Naive B cell (primary cell): ENCODE measurements around the gene SH2D3A. TPM values are rescaled to one million over a fixed set of nuclear protein-coding genes. Genes with fewer than 3 reads are reported as not detected.

Experiments used
- ATAC-seq, 2 donors: fragments of 150-1000 bp; cut with Tn5 transposase; 2 replicates each; pipeline ENCODE4 v1.10.0; 2021; ENCODE audit warnings: low read depth in 2 of 2, mild to moderate bottlenecking in 2 of 2, moderate library complexity in 2 of 2
- DNase-seq: peaks from one replicate; pipeline ENCODE4 v3.0.0; 2022
- H3K27ac Mint-ChIP-seq, 6 donors: one replicate each; pipeline ENCODE4 v1.8.0; 2020 to 2022; ENCODE audit warnings: mild to moderate bottlenecking in 6 of 6, mixed read lengths in 6 of 6, moderate library complexity in 5 of 6, inconsistent platforms in 2 of 6
- H3K27me3 Mint-ChIP-seq, 3 donors: one replicate each; pipeline ENCODE4 v1.8.0; 2021 to 2022; ENCODE audit warnings: mixed read lengths in 3 of 3, mild to moderate bottlenecking in 1 of 3
- H3K36me3 Mint-ChIP-seq, 2 donors: one replicate each; pipeline ENCODE4 v1.8.0; 2020 to 2022; ENCODE audit warnings: mixed read lengths in 2 of 2, inconsistent platforms in 1 of 2, mild to moderate bottlenecking in 1 of 2
- H3K4me1 Mint-ChIP-seq, 3 donors: one replicate each; pipeline ENCODE4 v1.8.0; 2020 to 2022; ENCODE audit warnings: mixed read lengths in 3 of 3, inconsistent platforms in 1 of 3, mild to moderate bottlenecking in 1 of 3, moderate library complexity in 1 of 3
- H3K4me3 Mint-ChIP-seq, 8 donors: one replicate each; pipeline ENCODE4 v1.8.0; 2020 to 2022; ENCODE audit warnings: mild to moderate bottlenecking in 8 of 8, mixed read lengths in 8 of 8, moderate library complexity in 8 of 8, inconsistent platforms in 2 of 8
- H3K9me3 Mint-ChIP-seq, 7 donors: one replicate each; pipeline ENCODE4 v1.8.0; 2020 to 2022; ENCODE audit warnings: mixed read lengths in 7 of 7, mild to moderate bottlenecking in 5 of 7, inconsistent platforms in 2 of 7, moderate library complexity in 1 of 7
- polyA plus RNA-seq, 6 donors: library from polyadenylated mRNA; unstranded; fragments of 300-500 nt; fragmentation: Illumina TruSeq; gene quantifications; one replicate each; pipeline ENCODE4 v1.2.3, GENCODE V29; 2021; ENCODE audit warnings: low read depth in 6 of 6

The SH2D3A gene
- polyA plus RNA-seq, 6 donors from 2014 or later = 7.5 to 39.5 (median 22.3) TPM

DNA sequence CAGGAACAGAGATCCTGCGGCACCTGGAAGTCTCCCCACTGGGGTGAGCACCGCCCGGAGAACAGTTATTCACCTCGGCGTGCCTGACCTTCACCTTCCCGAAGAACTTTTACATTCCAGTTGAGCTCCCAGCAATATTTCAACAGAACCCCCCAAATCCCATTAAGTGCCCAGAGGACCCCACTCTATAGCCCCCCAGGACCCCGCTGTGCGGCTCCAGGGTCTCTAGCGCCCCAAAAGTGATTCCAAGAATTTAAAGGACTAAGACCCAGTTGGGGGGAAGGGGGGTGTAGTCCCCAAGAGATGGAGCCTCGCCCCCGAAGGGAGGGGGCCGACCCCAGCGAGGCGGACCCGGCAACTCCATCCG, 30.3 kb downstream of the SH2D3A start:
- DNase-seq = no peak
- peaks cover 22 to 47% (median 41%) of the 10 kb centered on the region in 3 donors for H3K4me1 Mint-ChIP-seq
- H3K36me3 Mint-ChIP-seq = peaks cover 0 to 9% of the 10 kb centered on the region in 2 donors
- ATAC-seq = no peak
- peak overlapping the region; percentile 89 to 99 (median 98) for H3K4me3 Mint-ChIP-seq
- H3K27me3 Mint-ChIP-seq = no peaks in the 10 kb centered on the region
- peak overlapping the region; percentile 78 to 98 (median 96) for H3K27ac Mint-ChIP-seq
- no peaks in the 10 kb centered on the region for H3K9me3 Mint-ChIP-seq

DNA sequence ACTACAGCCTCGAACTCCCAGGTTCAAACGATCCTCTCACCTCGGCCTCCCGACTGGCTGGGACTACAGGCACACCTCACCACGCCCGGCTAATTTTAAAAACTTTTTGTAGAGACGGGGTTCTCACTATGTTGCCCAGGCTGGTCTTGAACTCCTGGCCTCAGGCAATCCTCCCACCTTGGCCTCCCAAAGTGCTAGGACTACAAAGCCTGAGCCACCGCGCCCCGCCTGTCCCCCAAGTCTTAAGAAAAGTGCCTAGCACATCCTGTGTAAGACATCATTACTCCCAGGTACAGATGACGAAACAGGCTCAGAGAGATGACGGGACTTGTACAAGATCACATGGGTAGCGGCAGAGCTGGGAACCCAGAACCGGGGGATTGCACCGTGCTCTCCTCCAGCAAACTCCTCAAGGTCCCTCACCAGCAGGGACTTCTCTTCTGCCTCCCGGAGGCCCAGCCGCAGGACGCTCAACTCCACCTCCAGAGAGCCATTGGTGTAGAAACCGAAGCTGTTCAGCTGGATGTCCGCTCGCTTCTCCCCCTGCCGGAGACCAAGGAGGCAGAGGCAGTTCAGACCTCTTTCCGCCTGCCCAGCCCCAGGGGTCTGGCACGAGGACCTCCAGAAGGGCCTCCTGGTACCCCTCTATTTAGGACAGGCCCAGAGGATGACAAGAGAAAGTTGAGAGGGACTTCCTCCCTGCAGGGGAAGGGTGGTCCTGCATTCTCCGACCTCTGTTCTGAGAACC, 30.9 kb downstream of the SH2D3A start:
- peak overlapping the region; percentile 78 to 98 (median 96) for H3K27ac Mint-ChIP-seq
- peak; percentile 60 for DNase-seq
- peak overlapping the region; percentile 89 to 99 (median 98) for H3K4me3 Mint-ChIP-seq
- peaks cover 0 to 9% of the 10 kb centered on the region in 2 donors for H3K36me3 Mint-ChIP-seq
- no peaks in the 10 kb centered on the region for H3K27me3 Mint-ChIP-seq
- no peaks in the 10 kb centered on the region for H3K9me3 Mint-ChIP-seq
- H3K4me1 Mint-ChIP-seq = peaks cover 22 to 41% (median 40%) of the 10 kb centered on the region in 3 donors
- ATAC-seq = peak; percentile 5 to 9

DNA sequence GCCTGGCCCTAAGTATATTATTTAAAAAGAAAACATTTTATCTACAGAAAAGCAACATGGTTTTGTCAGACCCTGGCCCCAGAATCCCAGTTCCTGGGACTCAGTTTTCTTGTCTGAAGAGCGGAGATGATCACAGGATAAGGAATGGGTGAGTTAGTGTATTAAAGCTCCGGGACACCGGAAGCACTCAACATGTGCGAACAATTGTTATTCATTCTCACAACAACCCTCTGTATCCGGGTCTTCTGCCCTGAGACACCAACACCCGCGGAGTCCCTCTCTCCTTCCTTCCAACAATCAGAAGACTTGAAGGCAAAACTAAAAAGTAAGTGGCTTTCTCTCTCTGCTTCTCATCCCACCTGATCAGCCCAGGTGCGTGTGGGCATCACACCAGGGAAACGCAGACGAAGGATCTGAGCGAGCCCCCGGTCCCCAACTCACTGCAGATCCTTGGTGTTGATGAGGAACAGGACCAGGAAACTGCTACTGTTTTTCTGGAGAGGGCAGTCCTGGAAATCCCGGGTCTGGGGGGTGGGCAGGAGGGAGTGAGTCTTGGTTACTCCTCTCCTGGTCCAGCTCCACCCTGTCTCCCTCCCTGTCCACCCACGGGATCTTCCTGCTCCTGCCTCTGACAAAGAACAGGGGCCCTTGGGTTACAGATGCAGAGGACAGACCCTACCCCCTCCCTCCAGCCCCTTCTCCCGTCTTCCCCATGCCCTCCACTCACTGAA, 31.9 kb downstream of the SH2D3A start:
- H3K36me3 Mint-ChIP-seq = peaks cover 0 to 9% of the 10 kb centered on the region in 2 donors
- H3K27ac Mint-ChIP-seq = peak overlapping the region in 3 of 6 donors; percentile 20 to 93 (median 42)
- peaks cover 22 to 36% (median 32%) of the 10 kb centered on the region in 3 donors for H3K4me1 Mint-ChIP-seq
- H3K9me3 Mint-ChIP-seq = no peaks in the 10 kb centered on the region
- no peak for ATAC-seq
- DNase-seq = no peak
- peak overlapping the region in 2 of 8 donors; percentile 89 to 98 for H3K4me3 Mint-ChIP-seq
- H3K27me3 Mint-ChIP-seq = no peaks in the 10 kb centered on the region

DNA sequence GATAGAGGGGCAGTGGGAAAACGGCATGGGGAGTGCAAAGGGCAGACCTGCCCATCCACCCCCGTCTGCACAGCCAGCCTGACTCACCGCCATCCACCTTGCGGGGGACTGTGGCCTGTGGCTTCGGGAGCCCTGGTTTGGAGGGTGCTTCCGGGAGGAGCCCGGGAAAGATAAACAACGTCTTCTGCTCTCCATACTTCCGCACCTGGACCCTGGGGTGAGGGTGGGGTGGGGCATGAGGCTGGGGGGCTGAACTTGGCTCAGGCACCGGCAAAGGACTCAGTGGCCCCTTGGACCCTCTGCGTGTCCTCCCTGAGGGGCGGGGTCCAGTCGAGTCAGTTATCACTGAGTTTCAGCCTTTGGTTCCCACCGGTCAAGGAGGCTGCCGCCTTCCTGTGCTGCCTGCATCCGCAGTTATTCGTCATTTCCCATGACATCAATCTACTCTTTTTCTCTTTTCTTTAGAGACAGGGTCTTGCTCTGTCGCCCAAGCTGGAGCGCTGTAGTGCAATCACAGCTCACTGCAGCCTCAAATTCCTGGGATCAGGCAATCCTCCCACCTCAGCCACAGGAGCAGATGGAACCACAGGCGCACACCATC, 33.0 kb downstream of the SH2D3A start:
- Mint-ChIP-seq H3K27ac (peak overlapping the region in 2 of 6 donors; percentile 33 to 93), H3K4me1 (peaks cover 24 to 43% (median 32%) of the 10 kb centered on the region in 3 donors), H3K4me3 (peak overlapping the region in 1 of 8 donors; percentile 21), H3K27me3 (no peaks in the 10 kb centered on the region), H3K36me3 (peaks cover 0 to 9% of the 10 kb centered on the region in 2 donors), H3K9me3 (no peaks in the 10 kb centered on the region)
- ATAC-seq (no peak), DNase-seq (no peak)

DNA sequence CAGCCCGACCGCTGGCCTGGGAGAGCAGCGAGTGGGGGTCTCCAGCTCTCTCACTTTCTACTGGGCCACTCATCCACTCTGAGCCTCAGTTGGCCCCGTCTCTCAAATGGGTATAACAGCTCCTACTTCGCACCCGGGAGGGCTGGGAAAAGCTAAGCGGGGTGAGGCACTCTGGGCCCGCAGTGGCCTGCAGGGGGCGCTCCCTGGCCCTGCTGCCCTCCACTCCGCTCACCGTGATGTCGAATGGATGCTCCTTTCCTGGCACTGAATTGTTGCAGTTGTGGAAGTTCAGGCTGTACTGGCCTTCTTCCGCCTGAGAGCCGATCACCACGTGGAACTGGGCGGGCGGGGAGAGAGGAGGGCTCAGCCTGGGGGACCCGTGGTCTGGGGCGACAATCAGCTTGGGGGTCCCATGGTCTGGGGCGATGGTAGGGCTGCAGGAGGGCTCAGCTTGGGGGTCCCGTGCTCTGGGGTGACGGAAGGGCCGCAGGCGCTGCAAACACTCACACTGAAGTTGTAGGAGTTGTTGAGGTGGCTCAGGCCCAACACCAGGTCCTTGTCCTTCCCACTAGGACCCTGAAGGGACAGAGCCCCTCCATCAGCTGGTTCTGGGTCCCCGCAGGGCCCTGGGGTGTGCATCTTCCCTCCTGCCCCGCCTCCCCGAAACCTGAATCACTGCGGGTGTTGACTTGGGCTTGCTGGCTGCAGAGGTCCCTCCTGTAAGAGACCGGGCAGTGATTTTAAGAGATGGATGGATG, 33.7 kb downstream of the SH2D3A start:
- Mint-ChIP-seq H3K36me3 (peaks cover 0 to 9% of the 10 kb centered on the region in 2 donors), H3K4me1 (peaks cover 20 to 43% (median 31%) of the 10 kb centered on the region in 3 donors)

DNA sequence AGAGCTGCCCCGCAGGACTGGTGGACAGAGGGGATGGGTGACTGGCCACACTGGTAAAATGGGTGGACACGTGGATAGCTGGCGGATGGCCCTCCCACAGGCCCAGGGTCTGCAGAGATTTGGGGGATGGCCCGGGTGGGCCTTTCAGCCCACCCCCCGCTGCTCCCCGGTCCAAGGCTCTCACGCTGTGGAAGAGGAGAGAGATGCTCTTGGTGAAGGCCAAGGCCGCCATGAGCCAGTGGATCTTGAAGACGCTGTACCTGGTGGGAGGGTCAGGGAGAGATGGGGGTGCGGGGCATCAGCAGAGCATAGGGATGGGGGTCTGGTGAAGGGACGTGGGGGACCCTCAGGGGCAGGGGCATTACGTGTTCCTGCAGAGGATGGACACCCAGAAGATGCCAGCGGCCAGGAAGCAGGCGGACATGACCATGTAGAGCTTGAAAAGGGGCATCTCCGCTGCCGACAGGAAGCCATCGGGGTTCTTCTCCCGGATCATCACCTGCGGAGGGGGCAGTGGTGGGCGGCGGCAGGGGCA, 34.4 kb downstream of the SH2D3A start:
- Mint-ChIP-seq H3K4me3 (peak overlapping the region in 1 of 8 donors; percentile 15), H3K36me3 (peaks cover 0 to 9% of the 10 kb centered on the region in 2 donors), H3K27me3 (no peaks in the 10 kb centered on the region), H3K9me3 (no peaks in the 10 kb centered on the region), H3K27ac (peak overlapping the region in 2 of 6 donors; percentile 27 to 91), H3K4me1 (peaks cover 19 to 43% (median 31%) of the 10 kb centered on the region in 3 donors)
- ATAC-seq = no peak
- DNase-seq = no peak

More for the DNA sequence above, 33.7 kb downstream of the SH2D3A start:
- H3K4me3 Mint-ChIP-seq = no peak overlapping the region
- no peaks in the 10 kb centered on the region for H3K9me3 Mint-ChIP-seq
- no peaks in the 10 kb centered on the region for H3K27me3 Mint-ChIP-seq
- ATAC-seq (no peak), DNase-seq (no peak)
- H3K27ac Mint-ChIP-seq = no peak overlapping the region

DNA sequence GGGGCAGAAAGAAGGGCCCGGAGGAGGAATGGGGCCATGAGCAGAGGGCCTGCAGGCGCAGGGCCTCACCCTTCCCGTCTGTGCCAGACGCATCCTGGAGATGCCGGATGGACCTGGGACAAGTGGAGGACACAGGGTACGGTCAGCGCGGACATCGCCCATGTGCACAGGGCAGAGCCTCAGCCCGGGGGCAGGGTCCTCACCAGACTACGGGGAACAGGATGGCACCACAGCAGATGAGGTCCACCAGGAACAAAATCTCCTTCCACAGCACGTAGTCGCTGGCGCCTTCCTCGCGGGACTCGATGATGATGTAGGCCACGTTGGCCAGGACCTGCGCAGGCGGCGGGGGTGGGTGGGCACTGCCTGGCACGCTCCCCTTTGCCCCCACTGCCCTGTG, 35.4 kb downstream of the SH2D3A start:
- no peak overlapping the region for H3K27ac Mint-ChIP-seq
- DNase-seq = no peak
- peaks cover 19 to 42% (median 30%) of the 10 kb centered on the region in 3 donors for H3K4me1 Mint-ChIP-seq
- no peak overlapping the region for H3K4me3 Mint-ChIP-seq
- H3K27me3 Mint-ChIP-seq = no peaks in the 10 kb centered on the region
- ATAC-seq = no peak
- H3K9me3 Mint-ChIP-seq = no peaks in the 10 kb centered on the region
- peaks cover 0 to 9% of the 10 kb centered on the region in 2 donors for H3K36me3 Mint-ChIP-seq

DNA sequence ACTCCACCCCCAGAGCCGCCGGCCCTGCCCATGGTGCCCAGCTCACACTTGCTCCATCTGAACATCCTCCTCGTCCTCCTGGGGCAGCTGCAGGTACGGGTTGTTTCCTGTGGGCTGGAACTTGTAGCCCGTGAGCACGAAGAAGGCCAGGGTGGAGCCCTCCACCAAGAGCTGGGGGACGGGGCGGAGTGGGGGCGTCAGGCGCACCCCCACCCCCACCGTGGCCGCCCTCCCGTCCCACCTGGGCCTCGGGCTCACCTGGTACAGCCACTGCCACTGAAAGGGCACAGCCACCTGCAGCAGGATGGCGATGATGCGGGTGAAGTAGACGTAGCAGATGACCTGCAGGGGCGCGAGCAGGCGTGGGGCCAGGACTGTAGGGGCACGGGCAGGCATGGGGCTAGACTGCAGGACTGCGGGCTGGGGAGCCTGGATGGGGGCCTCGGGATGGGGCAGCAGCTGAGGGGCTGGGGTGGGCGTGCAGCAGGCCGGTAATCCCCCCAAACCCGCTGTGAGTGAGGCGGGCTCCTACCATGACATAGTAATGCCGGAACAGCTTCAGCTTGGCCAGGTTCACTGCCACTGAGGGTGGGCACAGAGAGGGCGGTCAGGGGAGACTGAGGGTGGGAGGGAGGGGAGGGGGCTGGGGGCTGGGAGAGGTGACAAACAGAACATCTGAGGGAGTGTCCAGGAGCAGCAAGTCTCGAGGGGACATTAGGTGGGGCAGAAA, 36.1 kb downstream of the SH2D3A start:
- DNase-seq (no peak), ATAC-seq (no peak)
- Mint-ChIP-seq H3K27me3 (no peaks in the 10 kb centered on the region), H3K9me3 (no peaks in the 10 kb centered on the region), H3K4me3 (no peak overlapping the region), H3K36me3 (peaks cover 0 to 9% of the 10 kb centered on the region in 2 donors), H3K27ac (no peak overlapping the region), H3K4me1 (peaks cover 17 to 35% (median 24%) of the 10 kb centered on the region in 3 donors)

DNA sequence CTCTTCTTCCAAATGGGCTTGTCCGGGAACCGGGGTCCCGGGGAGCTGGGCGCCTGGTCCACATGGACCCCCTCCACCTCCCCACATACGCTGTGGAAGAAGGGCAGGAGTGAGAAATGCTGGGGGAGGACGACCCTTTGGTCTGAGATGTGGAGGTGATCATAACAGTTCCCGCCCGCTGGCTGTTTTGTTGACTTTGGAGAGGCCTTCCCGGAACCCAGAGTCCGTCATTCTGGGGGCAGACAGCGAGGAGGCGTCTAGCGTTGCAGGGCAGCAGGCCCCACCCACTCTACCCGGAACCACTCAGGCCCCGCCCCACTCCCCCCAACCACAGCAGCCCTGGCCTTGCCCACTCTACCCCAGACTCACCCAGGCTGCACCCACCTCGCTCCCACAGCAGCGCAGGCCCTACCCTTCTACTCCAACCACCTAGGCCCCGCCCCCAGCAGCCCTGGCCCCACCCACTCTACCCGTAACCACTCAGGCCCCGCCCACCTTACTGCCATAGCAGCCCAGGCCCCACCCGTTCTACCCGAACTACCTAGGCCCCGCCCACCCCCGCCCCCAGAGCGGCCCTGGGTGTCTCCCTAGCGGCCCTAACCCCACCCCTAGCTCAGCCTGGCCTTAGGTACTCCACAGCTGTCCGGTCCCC, 37.0 kb downstream of the SH2D3A start:
- Mint-ChIP-seq H3K36me3 (peaks cover 0 to 9% of the 10 kb centered on the region in 2 donors), H3K9me3 (no peaks in the 10 kb centered on the region), H3K27me3 (no peaks in the 10 kb centered on the region), H3K27ac (no peak overlapping the region), H3K4me3 (no peak overlapping the region), H3K4me1 (peaks cover 23 to 33% (median 30%) of the 10 kb centered on the region in 3 donors)
- no peak for DNase-seq
- peak; percentile 39 to 43 for ATAC-seq

DNA sequence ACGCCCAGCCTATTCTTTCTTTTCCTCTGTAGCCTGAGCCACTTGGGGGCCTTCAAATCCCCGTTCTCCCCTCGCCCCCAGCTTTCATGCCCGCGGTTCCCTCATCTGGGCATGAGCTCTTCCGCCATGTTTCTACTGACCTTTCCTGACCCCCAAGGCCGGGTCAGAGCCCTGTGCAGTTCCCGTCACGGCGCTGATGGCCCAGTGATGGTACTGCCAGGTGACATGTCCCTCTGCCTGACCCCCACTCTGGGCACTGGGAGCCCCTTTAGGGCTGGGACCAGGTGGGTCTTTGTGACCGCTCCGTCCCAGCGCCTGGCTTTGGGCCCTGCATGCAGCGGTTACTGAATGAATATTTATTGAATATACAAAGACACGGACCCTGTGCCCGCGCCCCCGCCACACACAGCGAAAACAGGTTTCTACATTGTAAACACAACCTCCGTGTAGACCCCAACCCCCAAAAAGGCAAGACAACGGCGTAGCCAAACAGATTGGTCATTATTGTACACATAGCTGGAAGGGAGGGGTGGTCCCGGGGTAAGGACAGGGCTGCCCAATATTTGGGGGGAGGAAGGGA, 37.6 kb downstream of the SH2D3A start:
- H3K4me3 Mint-ChIP-seq = peak overlapping the region in 2 of 8 donors; percentile 31 to 41
- H3K27me3 Mint-ChIP-seq = no peaks in the 10 kb centered on the region
- H3K27ac Mint-ChIP-seq = peak overlapping the region in 1 of 6 donors; percentile 67
- peaks cover 0 to 9% of the 10 kb centered on the region in 2 donors for H3K36me3 Mint-ChIP-seq
- no peak for ATAC-seq
- no peaks in the 10 kb centered on the region for H3K9me3 Mint-ChIP-seq
- H3K4me1 Mint-ChIP-seq = peaks cover 29 to 40% (median 36%) of the 10 kb centered on the region in 3 donors
- DNase-seq = no peak

DNA sequence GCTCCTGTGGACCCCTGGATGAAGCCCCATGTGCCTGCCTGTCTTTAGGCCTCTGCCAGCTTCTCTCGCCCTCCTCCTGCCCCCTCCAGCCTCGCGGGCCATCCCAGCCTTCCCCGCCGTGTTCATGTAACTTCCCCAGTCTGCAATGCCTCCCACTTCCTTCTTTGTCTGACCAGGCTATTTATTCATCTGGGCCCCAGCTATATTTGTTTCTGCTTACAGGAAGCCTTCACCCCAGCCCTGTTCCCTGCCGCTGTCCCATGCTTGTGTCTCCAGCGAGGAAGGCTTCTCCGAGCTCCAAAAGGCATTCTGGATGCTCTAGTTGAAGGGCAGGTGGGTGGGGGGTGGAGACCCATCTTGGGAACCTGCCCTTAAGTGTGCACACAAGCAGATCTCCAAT, 38.9 kb downstream of the SH2D3A start:
- Mint-ChIP-seq H3K27me3 (no peaks in the 10 kb centered on the region), H3K27ac (peak overlapping the region in 5 of 6 donors; percentile 35 to 93 (median 78)), H3K36me3 (peaks cover 0 to 9% of the 10 kb centered on the region in 2 donors), H3K9me3 (no peaks in the 10 kb centered on the region), H3K4me3 (peak overlapping the region in 5 of 8 donors; percentile 2 to 72 (median 65)), H3K4me1 (peaks cover 38 to 53% (median 50%) of the 10 kb centered on the region in 3 donors)
- DNase-seq (no peak), ATAC-seq (peak; percentile 32 to 38)
